Mammary epithelial cell (primary cell): ENCODE measurements around the gene TBC1D16.

Experiments used
- CTCF ChIP-seq, 2 donors: IDR thresholded peaks in 1 of 2; conservative IDR thresholded peaks in 1 of 2; 2 replicates each; pipeline ENCODE4 v1.5.1; 2011 to 2012; ENCODE audit warnings: inconsistent platforms in 2 of 2, low read length in 2 of 2, mild to moderate bottlenecking in 2 of 2, control low read depth in 1 of 2, low read depth in 1 of 2; ENCODE audit not compliant: insufficient read depth in 1 of 2; ENCODE audit errors: extremely low read depth in 1 of 2
- EZH2 ChIP-seq: IDR thresholded peaks from 2 replicates; pipeline ENCODE4 v1.6.1; 2012; ENCODE audit warnings: low read length, inconsistent platforms, borderline replicate concordance

GRCh38 chr17:79993390-79994227 is 42.1 kb downstream of the TBC1D16 start:
- TF ChIP-seq CTCF (conservative IDR thresholded peaks at IDR 0.05 in 1 of 2, IDR thresholded peaks at IDR 0.05 in 1 of 2; ENCODE audit: extremely low read depth in 1 of 2, insufficient read depth in 1 of 2, low read depth in 1 of 2, low read length in 2 of 2) = no peak
- TF ChIP-seq EZH2 = no peak
